Measurements from ENCODE around the gene RPS19. TPM values are rescaled to one million over a fixed set of nuclear protein-coding genes. Genes with fewer than 3 reads are reported as not detected.

The RPS19 gene
- 776 and 788 TPM in 2 replicates for total RNA-seq

GRCh38 chr19:41859618-41860418 is at the start of gene RPS19:
TSS of gene RPS19 (plus strand) at chr19:41860255. CDS start at chr19:41860775, 520 bp downstream.

DNA sequence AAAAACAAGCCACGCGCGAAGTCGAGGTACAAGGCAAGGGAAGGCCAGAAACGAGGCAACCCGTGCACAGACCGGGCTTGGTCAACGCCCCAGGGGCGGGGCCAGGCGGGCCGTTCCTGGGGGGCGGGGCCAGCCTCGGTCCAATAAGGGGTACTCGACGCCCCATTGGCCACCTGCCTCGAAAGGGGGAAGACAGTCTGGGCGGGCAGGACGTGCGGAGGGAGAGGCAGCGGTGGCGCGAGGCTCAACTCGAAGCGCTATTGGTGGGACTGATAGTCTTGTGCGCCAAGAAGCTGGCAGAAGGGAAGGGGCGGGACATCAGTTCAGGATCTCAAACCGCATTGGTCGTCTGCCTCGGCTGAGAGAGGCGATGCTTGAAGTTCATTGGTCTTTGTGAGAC is 15.5 kb upstream of the RPS19 start, which contains the start of gene LYPD4:
Gene LYPD4, minus strand, starts transcription at position 83 of the 400 bp plus-strand sequence. CDS start 5,398 bp downstream, outside the sequence.

DNA sequence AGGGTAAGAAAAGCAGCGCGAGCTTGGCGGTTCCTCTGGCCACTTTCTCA is 15.2 kb upstream of the RPS19 start, which contains the start of gene DMRTC2:
Gene DMRTC2, plus strand, starts transcription at position 42 of the 50 bp plus-strand sequence. CDS start 2,387 bp downstream, outside the sequence.

DNA sequence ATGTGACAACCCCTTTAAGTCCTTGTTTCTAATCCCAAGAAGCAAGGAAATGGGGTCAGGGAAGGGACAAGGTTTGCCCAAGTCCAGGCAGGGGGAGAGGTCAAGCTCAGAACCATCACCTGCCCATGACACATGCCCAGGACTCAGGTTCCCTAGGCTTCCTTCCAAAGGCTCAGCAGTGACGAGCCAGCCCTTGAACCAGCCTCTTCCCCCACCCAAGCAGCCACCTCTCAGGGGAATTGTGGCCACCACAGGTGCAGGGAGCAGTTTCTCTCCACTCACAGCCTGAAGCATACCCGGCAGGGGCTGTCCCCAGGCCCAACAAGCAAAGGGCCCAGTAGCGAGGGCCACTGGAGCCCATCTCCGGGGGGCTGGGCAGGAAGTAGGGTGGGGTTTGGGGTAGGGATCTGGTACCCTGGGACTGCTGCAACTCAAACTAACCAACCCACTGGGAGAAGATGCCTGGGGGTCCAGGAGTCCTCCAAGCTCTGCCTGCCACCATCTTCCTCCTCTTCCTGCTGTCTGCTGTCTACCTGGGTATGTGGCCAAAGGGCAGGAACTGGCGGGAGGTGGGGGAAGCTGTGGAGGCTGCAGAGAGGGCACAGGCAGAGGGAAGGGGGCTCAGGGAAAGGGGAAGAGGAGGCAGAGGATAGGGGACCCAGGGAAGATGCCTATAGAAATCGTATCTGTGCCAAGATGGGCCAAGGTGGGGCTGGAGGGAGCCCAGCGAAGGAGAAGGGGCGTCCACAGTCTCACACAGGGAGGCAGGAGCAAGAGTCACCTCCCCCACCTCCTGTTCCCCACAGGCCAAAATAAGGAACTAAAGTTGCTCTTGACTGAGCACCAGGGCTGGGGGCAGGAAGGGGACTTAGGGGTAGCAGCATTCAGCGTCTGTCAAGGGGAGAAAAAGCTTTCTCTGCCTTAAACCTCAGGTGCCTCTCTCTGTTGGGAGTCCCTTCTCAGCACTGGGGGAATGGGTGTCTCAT is 17.1 kb downstream of the RPS19 start, which contains the start of gene CD79A:
Gene CD79A, plus strand, starts transcription at position 433 of the 986 bp plus-strand sequence. Its CDS starts 26 bp downstream, at position 459.

DNA sequence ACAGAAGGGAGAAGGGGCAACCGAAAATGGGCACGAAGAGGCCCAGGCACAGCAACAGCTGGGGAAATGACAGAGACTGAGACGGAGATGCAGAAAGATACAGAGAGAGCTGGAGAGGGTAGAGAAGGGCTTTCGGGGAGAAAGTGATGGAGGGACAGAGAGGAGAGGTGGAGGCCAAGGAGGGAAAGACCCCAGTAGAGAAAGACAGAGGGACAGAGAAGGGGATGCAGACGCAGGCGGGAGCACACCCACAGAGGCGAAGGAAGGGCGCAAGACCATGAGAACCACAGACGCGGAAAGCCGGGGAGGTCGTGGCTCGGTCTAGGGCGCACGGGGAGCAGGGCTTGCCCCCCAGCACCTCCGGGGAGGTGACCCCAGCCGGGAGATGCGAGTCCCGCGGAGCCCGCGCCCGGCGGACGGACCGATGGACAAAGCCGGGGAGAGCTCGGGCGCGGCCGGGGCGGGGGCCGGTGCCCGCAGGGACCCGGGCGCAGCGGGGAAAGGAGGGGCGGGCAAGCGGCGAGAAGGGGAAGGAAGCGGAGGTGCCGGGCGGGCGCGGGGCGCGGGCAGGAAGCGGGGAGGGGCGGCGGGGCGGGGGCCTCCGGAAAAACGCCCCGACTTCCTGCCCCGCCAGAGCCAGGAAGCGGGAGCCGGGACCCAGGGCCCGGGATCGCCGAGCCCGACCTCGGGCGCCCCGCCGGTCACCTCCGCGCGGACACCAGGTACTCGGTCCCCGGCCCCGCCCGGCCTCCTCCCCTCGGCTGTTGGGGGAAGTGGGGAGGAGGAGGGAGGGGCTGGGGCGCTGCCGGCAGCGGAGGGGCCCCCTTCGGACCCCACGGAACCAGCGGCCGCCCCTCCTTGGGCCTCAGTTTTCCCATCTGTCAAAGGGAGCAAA is 22.8 kb downstream of the RPS19 start, which contains the start of gene ARHGEF1:
Gene ARHGEF1, plus strand, starts transcription at position 617 of the 895 bp plus-strand sequence. CDS start 4,899 bp downstream, outside the sequence.

Small RNAs within 50 kb of the gene (small RNA-seq; reads per million reads assigned to genes)
- 0.15 reads per million for gene MIR6797

Other genes starting within 250 kb of the RPS19 start
- not detected in 2 replicates for gene CEACAM4, start 233.2 kb upstream of the RPS19 start, total RNA-seq
- gene CEACAM7, start 172.0 kb upstream of the RPS19 start, total RNA-seq: not detected in 2 replicates
- gene CEACAM5, start 151.6 kb upstream of the RPS19 start, total RNA-seq: not detected in 2 replicates
- not detected in 2 replicates for gene CEACAM6, start 104.7 kb upstream of the RPS19 start, total RNA-seq
- gene CEACAM3, start 63.7 kb upstream of the RPS19 start, total RNA-seq: not detected in 2 replicates
- gene LYPD4, start 15.6 kb upstream of the RPS19 start, total RNA-seq: not detected in 2 replicates
- gene DMRTC2, start 15.2 kb upstream of the RPS19 start, total RNA-seq: not detected in 2 replicates
- not detected in 2 replicates for gene CD79A, start 17.0 kb downstream of the RPS19 start, total RNA-seq
- 27.0 and 28.2 TPM in 2 replicates for gene ARHGEF1, start 22.9 kb downstream of the RPS19 start, total RNA-seq
- 0.11 TPM in 1 of 2 replicates, not detected in the other for gene ERFL, start 68.2 kb downstream of the RPS19 start, total RNA-seq
- gene RABAC1, start 99.1 kb downstream of the RPS19 start, total RNA-seq: 95.6 and 100 TPM in 2 replicates
- gene ATP1A3, start 134.0 kb downstream of the RPS19 start, total RNA-seq: 0.52 and 0.65 TPM in 2 replicates
- gene GRIK5, start 210.0 kb downstream of the RPS19 start, total RNA-seq: 0.22 and 0.26 TPM in 2 replicates
- gene ZNF574, start 215.9 kb downstream of the RPS19 start, total RNA-seq: 11.0 and 13.8 TPM in 2 replicates

All from articular chondrocyte of knee joint (primary cell).